ENCODE data around the gene MAG.

- no peak for TF ChIP-seq CTCF (IDR thresholded peaks at IDR 0.05)
- TF ChIP-seq POLR2A (IDR thresholded peaks at IDR 0.05) = no peak
- TF ChIP-seq POLR2AphosphoS5 (IDR thresholded peaks at IDR 0.05) = no peak
- TF ChIP-seq EP300 (IDR thresholded peaks at IDR 0.05; ENCODE audit: low read depth) = no peak
Observed at GRCh38 chr19:35347930-35348298, 56.0 kb downstream of the MAG start.

Data from transverse colon (tissue), 4 donors.